HG02852 (cell line): Measurements from ENCODE around the gene PSMD14.

Experiments used
- ATAC-seq: cut with Tn5 transposase; IDR thresholded peaks from one replicate; pipeline ENCODE4 v1.9.1; 2021; ENCODE audit warnings: mild to moderate bottlenecking, moderate library complexity; ENCODE audit not compliant: unreplicated experiment

The PSMD14 gene

GRCh38 chr2:161418275-161418714, 110.1 kb downstream of the PSMD14 start:
- ATAC-seq = no peak

DNA sequence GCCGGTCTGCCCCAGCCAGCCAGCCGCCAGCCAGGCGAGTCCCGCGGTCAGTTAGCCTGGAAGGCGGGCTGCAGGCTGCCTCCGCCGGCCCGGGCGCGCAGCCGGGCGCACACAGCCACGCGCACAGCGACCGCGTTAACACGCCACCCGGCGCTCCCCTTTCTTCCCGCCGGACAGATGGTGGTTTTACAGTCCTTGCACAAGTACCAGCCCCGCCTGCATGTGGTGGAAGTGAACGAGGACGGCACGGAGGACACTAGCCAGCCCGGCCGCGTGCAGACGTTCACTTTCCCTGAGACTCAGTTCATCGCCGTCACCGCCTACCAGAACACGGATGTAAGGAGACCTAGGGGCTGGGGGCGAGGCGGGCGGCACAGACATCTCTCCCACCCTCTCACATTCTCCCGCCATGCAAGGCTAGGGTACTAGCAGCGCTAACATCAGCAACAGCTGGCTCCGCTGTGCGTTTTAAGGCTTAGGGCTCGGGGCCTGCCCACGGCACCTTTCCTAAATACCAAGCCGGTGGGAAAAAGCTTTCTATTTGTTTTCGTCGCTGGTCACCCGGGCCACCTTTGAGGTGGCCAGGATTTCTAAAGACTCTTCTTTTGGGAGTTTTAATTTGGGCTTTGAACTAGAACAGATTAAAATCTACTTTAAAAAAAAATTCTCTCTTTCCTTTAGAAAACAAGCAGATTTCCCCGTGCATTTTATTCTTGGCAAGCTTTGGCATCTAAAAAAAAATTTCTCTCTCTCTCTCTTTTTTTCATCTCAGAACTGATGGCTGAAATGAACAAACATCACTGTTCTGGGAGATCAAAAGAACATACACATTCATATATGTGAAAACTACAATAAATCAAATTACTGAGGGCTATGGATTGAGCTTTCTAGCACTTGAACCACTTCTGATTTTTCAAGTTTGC, 110.8 kb downstream of the PSMD14 start:
- no peak for ATAC-seq

- ATAC-seq = no peak
Measured at GRCh38 chr2:161419638-161420190, 111.5 kb downstream of the PSMD14 start.

DNA sequence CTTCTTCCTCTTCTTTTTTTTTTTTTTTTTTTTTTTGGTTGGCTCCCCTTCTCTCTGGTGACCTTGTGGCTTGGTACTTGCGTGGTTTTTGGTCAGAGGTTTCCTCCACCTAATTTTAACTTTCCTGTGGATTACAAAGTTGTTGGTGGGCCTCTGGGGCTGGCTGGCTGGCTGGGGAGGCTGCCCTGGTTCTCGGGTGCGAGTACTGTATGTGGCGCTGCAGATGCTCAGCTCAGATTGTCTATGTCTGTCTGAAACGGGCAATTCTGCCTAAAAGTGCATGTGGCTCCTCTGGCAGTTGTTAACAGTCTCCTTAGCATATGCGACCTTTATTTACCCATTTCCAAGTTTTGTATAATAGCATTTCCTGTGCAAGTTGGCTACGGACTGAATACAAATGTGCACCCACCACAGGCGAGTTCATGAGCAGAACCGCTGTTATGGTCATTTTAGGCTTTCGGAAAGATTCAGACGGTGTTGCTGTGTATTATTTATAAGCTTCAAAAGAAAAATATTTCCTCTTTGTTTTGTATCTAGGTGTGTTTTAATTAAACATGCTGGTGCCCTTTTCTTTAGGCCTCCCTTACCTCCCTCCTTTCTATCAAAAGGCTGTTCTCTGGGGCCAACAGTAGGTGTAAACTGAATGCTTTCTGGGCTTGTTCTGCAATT, 112.3 kb downstream of the PSMD14 start:
- ATAC-seq = no peak

DNA sequence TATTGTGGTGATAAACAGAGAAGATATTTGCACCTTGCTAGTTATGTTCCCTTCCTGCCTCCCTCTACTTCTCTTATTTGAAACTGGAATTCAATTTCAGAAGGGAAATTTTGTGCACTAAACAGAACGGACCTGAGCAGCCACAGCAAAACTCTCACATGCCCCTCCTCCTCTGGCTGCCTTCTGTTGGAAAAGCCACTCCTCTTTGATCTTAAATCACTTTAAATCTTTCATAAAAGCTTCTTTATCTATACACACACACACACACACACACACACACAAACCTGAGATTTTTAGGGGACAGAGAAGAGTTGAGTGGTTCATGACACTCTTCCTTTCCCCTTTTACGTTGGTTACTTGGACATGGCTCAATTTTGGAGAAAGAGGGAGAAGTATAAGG, 113.5 kb downstream of the PSMD14 start:
- no peak for ATAC-seq

DNA sequence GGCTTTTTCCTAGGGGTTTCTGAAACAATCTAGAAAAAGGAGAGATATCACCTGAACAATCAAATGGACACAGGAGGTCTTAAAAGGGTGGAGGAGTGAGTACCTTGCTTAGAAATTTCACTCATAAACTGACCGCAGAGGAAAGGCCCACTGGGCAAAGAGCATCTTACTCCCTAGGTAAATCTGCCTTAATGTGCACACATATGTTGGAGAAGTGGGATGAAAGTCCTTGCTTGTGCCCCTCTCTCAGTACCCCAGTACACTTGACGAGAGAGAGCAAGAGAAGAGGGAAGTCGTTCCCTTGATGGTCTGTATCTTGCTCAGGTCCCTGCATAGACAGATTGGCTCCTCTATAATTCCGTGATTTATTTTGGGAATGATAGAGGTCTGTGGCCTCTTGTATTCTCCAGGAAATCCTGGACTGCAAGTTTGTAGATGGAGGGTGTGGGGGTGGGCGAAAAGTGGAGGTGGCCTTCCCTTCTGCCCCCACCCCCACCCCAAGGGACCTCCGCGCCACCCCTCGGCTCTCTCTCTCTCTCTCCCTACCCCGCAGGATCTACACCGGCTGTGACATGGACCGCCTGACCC, 114.7 kb downstream of the PSMD14 start:
- ATAC-seq = no peak

DNA sequence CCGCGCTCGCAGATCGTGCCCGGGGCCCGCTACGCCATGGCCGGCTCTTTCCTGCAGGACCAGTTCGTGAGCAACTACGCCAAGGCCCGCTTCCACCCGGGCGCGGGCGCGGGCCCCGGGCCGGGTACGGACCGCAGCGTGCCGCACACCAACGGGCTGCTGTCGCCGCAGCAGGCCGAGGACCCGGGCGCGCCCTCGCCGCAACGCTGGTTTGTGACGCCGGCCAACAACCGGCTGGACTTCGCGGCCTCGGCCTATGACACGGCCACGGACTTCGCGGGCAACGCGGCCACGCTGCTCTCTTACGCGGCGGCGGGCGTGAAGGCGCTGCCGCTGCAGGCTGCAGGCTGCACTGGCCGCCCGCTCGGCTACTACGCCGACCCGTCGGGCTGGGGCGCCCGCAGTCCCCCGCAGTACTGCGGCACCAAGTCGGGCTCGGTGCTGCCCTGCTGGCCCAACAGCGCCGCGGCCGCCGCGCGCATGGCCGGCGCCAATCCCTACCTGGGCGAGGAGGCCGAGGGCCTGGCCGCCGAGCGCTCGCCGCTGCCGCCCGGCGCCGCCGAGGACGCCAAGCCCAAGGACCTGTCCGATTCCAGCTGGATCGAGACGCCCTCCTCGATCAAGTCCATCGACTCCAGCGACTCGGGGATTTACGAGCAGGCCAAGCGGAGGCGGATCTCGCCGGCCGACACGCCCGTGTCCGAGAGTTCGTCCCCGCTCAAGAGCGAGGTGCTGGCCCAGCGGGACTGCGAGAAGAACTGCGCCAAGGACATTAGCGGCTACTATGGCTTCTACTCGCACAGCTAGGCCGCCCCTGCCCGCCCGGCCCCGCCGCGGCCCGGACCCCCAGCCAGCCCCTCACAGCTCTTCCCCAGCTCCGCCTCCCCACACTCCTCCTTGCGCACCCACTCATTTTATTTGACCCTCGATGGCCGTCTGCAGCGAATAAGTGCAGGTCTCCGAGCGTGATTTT, 115.5 kb downstream of the PSMD14 start:
- no peak for ATAC-seq

DNA sequence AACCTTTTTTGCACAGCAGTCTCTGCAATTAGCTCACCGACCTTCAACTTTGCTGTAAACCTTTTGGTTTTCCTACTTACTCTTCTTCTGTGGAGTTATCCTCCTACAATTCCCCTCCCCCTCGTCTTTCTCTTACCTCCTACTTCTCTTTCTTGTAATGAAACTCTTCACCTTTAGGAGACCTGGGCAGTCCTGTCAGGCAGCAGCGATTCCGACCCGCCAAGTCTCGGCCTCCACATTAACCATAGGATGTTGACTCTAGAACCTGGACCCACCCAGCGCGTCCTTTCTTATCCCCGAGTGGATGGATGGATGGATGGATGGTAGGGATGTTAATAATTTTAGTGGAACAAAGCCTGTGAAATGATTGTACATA, 116.2 kb downstream of the PSMD14 start:
- no peak for ATAC-seq

- ATAC-seq = no peak
Measured at GRCh38 chr2:161424891-161425727, 116.9 kb downstream of the PSMD14 start.

- ATAC-seq = no peak
Measured at GRCh38 chr2:161425728-161426454, 117.7 kb downstream of the PSMD14 start.

DNA sequence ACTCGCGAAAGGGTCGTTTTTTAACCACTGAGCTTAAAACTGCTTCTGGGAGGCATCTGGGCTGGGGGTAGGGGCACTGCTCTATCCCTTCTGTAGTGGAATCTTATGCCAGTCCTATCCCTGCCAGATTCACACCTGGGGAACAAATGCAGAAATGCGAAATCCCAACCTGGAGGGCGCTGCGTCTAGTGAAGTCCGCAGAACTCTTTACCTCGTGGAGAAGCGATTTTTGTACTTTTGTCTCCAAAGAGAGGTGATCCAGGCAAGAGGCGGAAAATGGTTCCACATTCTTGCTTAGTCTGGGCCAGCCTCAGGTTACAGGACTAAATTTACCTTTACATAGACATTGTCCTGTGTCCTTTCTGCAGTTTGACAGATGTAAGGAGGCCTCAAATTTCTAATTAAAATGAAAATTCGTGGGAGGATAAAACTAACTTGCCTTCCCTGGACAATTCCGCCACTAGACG, 118.3 kb downstream of the PSMD14 start:
- no peak for ATAC-seq

DNA sequence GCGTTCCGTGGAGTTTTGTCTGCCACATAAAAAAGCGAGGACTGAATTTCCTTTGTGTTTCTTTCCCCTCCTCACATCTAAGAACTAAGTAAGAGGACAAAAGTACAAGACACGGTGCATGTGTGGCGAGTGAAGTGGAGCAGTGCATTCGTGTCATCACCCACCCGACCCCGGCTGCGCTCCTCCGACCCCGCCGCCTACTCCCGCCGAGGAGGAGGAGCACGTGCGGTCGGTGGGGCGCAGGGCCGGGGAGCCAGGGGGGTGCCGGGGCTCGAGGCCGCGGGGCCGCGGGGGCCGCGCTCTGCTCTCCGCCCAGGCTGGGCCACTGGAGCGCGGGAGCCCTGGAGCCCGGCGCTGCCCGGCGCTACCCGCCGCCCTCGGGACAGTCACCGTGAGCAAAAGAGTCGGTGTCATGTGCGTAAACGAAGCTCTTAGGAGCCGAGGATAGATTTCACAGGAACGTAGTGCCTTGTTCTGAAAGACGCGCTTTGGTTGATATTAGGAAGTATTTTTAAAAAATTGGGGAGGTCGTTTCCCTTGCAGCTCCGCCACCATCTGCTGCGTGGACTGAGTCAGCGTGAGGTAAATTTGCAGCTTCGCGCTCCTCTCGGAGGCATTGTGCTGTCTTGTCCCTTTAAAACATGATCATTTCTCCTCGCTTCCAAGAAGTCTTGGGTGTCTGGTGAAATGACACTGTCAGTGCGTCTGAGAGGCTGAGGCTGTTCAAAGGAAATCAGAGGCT, 118.9 kb downstream of the PSMD14 start:
- ATAC-seq = no peak

- no peak for ATAC-seq
Measured at GRCh38 chr2:161427664-161428587, 119.7 kb downstream of the PSMD14 start.

DNA sequence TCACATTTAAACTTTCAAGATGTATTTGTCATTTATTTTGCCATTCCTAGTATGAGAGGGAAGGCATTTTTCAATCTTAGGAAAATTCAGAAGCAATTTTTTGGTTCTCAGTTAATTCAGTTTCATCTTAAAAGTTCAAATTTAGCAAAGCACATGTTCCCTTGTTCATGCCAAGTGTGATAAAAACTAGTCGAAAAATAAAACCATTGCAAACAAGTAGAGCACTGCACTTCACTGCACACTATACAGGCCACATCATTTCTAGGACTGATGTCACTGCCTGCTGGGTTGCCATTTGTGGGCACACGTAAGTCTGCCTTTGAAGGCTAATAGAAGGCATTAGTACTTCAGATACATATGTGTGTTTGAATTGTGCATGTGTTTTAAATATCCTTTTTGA, 122.2 kb downstream of the PSMD14 start:
- no peak for ATAC-seq

DNA sequence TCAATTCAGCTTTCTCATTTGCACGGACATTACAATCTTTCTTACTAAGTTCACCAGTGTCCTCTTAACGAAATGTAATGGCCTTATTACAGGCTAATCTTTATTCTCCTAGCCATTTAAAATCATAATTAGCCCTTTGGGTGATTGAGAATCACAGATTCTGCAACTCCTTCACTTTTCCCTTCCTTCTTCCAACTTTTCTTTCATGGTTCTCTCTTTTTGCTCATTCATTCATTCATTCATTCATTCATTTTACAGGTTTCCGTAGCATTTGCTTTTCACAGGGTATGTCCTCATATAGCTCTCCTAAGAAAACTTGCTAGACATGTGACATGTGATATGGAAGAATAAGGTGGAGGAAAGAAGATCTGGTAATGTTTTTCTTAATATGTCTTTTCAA, 123.9 kb downstream of the PSMD14 start:
- ATAC-seq = no peak

DNA sequence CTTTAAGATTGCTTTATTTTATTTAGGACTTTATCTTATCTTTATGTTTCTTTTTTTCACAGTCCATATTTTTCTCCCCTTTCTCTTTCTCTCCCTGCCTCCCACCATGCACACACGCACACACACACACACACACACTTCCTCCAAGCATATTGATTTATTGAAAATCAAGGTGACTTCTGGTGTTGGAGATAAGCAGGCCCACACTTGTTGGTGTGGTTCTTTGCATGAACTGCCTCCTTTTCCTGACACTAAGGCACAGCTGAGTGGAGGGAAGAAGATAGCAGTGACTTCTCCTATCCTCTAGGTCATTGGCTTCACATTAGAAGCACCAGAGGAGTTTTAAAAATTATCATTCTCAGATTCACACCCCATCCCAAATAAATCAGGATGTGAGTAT, 125.9 kb downstream of the PSMD14 start:
- ATAC-seq = no peak

DNA sequence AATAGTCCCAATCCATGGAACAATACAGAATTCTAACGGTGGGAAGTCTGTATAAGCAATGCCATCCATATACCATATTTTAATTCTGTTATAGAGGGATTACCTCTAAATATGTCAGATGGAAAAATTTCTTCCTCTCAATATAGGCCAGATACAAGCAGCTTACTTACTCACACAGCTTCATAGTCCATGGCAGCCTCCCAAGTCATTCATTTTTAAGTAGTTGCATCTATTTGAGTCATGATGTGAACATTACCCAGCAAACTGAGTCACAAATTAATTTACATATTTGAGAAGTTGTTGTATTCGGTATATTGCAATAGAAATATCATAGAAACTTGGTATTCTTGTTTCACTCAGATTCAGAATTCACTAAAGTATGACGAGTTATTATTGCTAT, 128.2 kb downstream of the PSMD14 start:
- no peak for ATAC-seq
